GM21367 (cell line): ENCODE measurements around the gene PECR.
"Not testable (repeated sequence)": the region's sequence is repeated elsewhere in the genome, so short reads cannot be mapped to it uniquely, and the experiment has no call there.

Experiments
- ATAC-seq: cut with Tn5 transposase; IDR thresholded peaks from one replicate; pipeline ENCODE4 v1.9.1; 2021; ENCODE audit not compliant: unreplicated experiment

PECR gene

DNA sequence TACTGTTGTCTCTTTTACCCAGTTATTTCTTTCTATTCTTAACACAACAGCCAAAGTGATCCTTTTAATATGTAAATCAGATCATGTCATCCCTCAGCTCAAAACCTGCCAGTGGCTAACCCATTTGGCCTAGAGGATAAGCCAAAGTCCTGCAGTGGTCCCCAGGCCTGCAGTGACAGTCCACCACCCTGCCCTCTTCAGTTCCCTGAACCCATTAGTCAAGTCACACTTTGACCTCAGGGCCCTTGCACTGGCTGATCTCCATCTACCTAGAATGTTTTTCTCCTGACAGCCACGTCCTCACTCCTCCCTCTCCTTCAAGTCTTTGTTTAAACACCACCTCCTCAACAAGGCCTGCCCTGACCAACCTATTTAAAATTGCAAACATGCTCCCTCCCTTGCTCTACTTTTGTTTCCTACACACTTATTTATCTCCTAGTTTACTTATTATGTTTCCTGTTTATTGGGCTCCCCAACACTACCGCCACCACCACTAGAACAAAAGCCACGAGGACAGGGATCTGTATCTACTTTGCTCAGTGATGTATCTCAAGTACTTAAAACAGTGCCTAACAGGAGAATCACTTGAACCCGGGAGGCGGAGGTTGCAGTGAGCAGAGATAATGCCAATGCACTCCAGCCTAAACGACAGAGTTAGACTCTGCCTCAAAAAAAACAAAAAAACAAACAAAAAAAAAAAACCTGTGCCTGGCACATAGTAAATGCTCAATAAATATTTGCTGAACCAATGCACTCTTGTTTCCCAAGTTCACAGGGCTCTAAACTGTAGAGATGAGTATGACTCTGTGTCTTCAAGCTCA, 77.5 kb downstream of the PECR start:
- no peak for ATAC-seq

DNA sequence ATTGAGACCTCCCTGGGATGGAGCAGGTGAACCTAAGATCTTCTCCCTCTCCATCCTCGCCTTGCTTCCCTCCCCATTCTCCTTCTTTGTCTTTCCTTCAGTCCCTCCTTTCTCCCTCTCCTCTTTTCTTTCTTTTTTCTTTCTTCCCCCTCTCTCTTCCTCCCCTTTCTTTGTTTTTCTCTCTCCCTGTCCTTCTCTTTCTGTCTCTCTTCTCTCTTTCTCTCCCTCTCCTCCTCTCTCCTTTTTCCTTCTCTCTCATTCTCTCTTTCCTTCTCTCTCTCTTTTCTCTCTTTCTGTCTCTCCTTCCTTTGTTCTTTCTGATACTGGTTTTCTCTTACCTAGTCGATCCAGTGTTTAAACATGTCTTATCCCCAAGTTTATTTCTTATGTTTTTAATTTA, 78.9 kb downstream of the PECR start:
- no peak for ATAC-seq

DNA sequence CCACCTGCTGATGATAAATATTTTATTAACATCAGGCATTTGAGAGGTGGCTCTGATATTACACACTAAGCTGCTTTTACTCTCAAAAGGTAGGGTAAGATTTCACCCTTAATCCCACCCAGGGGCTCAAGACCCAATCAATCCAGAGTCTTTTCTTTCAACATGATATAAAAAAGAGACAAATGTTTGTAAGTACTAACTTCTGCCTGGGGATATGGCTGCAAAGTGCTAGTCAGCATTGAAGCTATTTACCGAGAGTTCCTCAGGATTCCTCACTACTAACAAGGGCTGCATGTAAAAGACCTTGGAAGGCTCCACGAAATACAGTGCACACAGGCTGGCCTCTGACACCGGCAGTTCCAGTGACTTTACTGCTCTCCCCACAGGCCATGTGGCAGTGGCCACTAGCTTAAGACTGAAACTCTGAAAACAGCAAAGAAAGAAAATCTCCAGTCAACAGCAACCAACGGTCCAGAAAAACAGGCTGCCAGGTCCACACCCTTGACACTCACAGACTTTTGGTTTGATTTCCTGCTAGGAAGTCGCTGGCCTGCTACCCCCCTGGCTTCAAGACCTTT, 79.4 kb downstream of the PECR start:
- ATAC-seq = no peak

DNA sequence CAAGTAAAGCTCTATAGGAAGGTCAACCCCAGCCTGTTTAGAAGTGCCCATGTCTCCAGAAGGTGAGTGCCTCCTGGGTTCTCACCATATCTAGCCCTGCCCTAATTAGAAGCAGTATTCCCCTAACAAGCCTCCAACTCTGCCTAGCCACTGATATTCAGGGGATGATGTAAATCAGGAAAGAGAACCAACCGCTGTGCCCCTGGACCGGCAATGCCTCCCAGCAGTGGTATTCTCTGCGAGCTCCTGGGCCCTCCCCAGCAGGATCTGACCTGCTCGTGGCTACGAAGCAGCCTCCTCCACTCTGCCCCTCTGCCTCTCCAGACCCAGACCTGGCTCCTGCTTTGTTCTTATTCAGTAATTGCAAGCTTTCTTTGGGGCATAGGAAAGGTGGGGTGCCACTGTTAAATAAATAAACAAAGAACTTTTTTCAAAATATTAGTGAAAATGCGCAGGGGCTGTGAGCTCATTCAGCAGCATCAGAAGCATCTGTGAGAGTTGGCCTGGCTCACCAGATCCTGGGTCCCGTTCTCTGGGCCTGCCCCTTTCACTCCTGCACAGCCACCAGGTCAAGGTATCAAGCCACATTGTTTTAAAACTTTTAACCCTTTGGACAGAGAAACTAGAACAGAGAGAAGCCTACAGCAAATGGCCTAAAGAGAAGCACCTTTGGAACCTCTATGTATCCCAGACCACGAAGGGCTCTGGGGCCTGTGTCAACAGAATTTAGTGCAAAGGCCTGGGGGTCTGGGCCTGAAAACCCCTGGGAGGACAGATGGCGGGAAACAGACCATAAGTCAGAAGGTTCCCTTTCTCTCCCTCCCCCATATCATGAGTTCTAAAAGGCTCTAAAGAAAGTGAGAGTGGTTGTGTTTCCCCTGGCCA, 80.2 kb downstream of the PECR start:
- ATAC-seq = no peak

DNA sequence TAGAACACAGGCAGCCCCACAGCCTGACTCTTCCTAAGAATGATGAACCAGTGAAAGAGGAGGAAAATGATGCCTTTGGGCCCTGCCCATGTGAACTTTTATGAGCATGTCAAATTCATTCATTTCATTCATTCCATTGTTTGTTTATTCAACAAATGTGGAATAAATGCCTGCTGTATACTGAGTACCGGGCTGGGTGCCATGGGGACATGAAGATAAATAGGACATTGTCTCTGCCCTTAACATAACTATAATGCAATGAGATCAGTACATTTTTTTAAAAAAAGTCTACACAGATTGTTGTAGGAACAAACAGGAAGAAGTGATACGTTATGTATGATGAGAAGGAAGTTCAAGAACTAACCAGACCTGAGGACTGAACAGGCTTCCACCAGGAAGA, 83.0 kb downstream of the PECR start:
- ATAC-seq = no peak

DNA sequence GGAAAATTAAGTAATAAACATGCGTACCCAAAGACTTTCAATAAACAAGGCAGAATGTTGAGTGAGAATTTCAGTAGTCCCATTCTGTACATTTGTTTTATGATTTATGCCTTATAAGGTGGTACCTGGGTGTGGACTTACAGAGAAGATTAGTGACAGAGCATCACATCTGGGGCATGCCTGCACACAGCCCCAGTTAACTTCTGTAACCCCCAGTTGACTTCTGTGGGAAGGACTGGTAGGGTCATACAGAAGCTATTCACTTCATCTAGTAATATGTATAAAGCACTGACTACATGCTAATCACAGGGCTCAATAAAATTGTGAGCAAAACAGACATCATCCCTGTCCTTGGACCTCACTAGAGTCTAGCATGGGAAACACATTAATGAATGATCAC, 84.4 kb downstream of the PECR start:
- no peak for ATAC-seq

DNA sequence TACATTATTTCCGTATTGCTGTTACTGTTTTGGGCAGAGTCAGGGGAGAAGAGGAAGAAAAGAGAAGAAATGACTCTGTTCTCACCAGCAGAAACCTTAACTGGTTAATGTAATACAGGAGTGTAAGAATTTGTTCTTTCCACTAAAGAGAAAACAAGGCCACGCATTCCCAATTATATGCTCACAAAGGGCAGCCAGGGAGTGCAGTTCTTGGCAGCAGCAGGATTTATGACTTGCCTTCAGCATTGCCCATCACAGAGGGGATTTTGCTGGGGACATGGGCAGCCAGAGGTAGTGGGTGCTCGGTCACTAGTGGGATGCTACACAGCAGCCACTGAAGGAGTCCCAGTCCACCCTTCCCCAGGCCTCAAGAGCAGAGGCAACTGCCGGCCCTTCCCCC, 86.7 kb downstream of the PECR start:
- no peak for ATAC-seq

DNA sequence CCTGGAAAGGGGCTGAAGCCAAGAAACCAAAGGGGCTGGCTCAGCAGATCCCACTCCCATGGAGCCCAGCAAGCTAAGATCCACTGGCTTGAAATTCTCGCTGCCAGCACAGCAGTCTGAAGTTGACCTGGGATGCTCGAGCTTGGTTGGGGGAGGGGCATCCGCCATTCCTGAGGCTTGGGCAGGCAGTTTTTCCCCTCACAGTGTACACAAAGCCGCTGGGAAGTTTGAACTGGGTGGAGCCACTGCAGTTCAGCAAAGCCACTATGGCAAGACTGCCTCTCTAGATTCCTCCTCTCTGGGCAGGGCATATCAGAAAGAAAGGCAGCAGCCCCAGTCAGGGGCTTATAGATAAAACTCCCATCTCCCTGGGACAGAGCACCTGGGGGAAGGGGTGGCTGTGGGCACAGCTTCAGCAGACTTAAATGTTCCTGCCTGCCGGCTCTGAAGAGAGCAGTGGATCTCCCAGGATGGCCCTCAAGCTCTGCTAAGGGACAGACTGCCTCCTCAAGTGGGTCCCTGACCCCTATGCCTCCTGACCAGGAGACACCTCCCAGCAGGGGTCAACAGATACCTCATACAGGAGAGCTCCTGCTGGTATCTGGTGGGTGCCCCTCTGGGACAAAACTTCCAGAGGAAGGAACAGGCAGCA, 92.9 kb downstream of the PECR start:
- ATAC-seq = not testable (repeated sequence)
